Measurements from ENCODE around the gene SCNN1A. TPM values are rescaled to one million over a fixed set of nuclear protein-coding genes. Genes with fewer than 3 reads are reported as not detected.

SCNN1A gene
- total RNA-seq, 2 experiments from 2014 or later, result 0.35 to 1.0 TPM

DNA sequence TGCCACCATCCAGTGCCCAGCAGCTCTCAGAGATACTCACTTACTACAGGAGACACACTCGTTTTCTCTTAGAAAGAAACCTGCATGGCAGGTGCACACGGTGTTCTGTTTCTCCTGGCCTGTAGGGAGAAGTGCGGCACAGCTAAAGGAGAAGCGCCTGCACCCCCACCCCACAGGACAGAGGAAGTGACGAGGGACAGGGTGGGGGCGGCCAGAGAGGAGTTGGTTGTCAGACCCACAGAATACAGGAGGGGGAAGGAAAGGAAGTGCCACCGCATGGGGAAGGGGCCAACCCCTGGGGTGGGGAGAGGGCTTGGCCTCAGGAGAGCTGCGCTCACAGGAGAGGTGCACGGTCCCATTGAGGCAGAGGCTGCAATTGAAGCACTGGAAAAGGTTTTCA lies 42.3 kb downstream of the SCNN1A start:
- no peaks in the 10 kb centered on the region for H4K20me1 ChIP-seq (ENCODE audit: insufficient read depth, low read length)
- no peak for DNase-seq (ENCODE audit: low spot score)
- intact Hi-C loops (cut with micrococcal nuclease; ENCODE audit: unreplicated experiment), result no loop called here

DNA sequence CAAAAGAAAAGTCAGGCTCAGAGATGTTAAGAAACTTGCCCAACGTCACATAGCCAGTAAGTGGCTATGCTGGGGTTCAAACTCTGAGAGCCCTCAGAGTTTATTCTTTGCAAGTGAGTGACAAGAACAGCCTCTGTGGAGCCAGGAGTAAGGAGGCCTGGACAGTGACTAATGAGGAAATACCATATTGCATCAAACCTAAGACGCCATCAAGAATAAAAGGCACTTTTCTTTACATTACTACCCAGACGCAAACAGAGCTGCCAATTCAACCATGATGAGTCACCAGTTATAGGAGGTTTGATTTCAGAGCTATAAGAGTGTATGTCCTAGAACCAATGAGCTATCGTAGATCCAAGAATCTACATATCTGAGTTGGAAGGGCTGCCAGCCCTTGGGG lies 42.9 kb downstream of the SCNN1A start:
- no peak for DNase-seq (ENCODE audit: low spot score)
- Histone ChIP-seq H3K9me3 (ENCODE audit: low read length) (no peaks in the 10 kb centered on the region), H3K79me2 (ENCODE audit: insufficient read depth, low read depth, low read length) (peaks cover 27% of the 10 kb centered on the region; the same call in 1 of the 2 replicates), H4K20me1 (ENCODE audit: insufficient read depth, low read length) (no peaks in the 10 kb centered on the region), H3K36me3 (ENCODE audit: insufficient read depth, low read length) (peaks cover 62% of the 10 kb centered on the region), H3K4me1 (ENCODE audit: insufficient read depth, low read length, poor library complexity, severe bottlenecking) (peaks cover 49% of the 10 kb centered on the region), H3K4me3 (ENCODE audit: low read depth, low read length, poor library complexity, severe bottlenecking) (no peak overlapping the region), H3K9me2 (ENCODE audit: insufficient read depth, low read length) (no peaks in the 10 kb centered on the region), H3K4me2 (ENCODE audit: low read length) (no peak overlapping the region), H3K27ac (ENCODE audit: low read depth, low read length, poor library complexity, severe bottlenecking) (no peak overlapping the region), H2AFZ (ENCODE audit: low read length) (no peak overlapping the region)
- intact Hi-C loops (cut with micrococcal nuclease; ENCODE audit: unreplicated experiment), result no loop called here
- BruUV-seq (replicated peaks), result no TSS peak
- ChIA-PET CTCF (ENCODE audit: unreplicated experiment) (interaction anchor here (0.9 kb wide), 1 partner anchor 38 kb away, joined by 3 read pairs; no protein-coding TSS in a partner anchor), POLR2A (interaction anchor here (0.7 to 1.2 kb wide), 2 partner anchors 10 to 13 kb away, joined by 5 to 6 read pairs; no protein-coding TSS in a partner anchor)
- TF ChIP-seq, protein P1, sequence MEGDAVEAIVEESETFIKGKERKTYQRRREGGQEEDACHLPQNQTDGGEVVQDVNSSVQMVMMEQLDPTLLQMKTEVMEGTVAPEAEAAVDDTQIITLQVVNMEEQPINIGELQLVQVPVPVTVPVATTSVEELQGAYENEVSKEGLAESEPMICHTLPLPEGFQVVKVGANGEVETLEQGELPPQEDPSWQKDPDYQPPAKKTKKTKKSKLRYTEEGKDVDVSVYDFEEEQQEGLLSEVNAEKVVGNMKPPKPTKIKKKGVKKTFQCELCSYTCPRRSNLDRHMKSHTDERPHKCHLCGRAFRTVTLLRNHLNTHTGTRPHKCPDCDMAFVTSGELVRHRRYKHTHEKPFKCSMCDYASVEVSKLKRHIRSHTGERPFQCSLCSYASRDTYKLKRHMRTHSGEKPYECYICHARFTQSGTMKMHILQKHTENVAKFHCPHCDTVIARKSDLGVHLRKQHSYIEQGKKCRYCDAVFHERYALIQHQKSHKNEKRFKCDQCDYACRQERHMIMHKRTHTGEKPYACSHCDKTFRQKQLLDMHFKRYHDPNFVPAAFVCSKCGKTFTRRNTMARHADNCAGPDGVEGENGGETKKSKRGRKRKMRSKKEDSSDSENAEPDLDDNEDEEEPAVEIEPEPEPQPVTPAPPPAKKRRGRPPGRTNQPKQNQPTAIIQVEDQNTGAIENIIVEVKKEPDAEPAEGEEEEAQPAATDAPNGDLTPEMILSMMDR (conservative IDR thresholded peaks at IDR 0.05; ENCODE audit: low read length), result no peak
- TF ChIP-seq EZH2phosphoT487 (IDR thresholded peaks at IDR 0.05; ENCODE audit: borderline replicate concordance, low read depth, low read length), result no peak

More for the DNA sequence above, 42.3 kb downstream of the SCNN1A start:
- CTCF ChIA-PET (ENCODE audit: unreplicated experiment), result interaction anchor here (0.9 kb wide), 1 partner anchor 38 kb away, joined by 3 read pairs; no protein-coding TSS in a partner anchor
- TF ChIP-seq EZH2phosphoT487 (IDR thresholded peaks at IDR 0.05; ENCODE audit: borderline replicate concordance, low read depth, low read length), result no peak
- TF ChIP-seq, protein P1 (conservative IDR thresholded peaks at IDR 0.05; ENCODE audit: low read length), result no peak
- Histone ChIP-seq H3K36me3 (ENCODE audit: insufficient read depth, low read length) (peaks cover 62% of the 10 kb centered on the region), H3K9me3 (ENCODE audit: low read length) (no peaks in the 10 kb centered on the region), H3K4me3 (ENCODE audit: low read depth, low read length, poor library complexity, severe bottlenecking) (no peak overlapping the region), H3K4me1 (ENCODE audit: insufficient read depth, low read length, poor library complexity, severe bottlenecking) (peaks cover 55% of the 10 kb centered on the region), H3K79me2 (ENCODE audit: insufficient read depth, low read depth, low read length) (peaks cover 33% of the 10 kb centered on the region; the same call in 1 of the 2 replicates), H3K27ac (ENCODE audit: low read depth, low read length, poor library complexity, severe bottlenecking) (no peak overlapping the region), H3K4me2 (ENCODE audit: low read length) (no peak overlapping the region), H3K9me2 (ENCODE audit: insufficient read depth, low read length) (no peaks in the 10 kb centered on the region), H2AFZ (ENCODE audit: low read length) (no peak overlapping the region)
- POLR2A ChIA-PET, result interaction anchor here (1.2 kb wide), 1 partner anchor 12 kb away, joined by 5 read pairs; no protein-coding TSS in a partner anchor
- no TSS peak for BruUV-seq (replicated peaks)

DNA sequence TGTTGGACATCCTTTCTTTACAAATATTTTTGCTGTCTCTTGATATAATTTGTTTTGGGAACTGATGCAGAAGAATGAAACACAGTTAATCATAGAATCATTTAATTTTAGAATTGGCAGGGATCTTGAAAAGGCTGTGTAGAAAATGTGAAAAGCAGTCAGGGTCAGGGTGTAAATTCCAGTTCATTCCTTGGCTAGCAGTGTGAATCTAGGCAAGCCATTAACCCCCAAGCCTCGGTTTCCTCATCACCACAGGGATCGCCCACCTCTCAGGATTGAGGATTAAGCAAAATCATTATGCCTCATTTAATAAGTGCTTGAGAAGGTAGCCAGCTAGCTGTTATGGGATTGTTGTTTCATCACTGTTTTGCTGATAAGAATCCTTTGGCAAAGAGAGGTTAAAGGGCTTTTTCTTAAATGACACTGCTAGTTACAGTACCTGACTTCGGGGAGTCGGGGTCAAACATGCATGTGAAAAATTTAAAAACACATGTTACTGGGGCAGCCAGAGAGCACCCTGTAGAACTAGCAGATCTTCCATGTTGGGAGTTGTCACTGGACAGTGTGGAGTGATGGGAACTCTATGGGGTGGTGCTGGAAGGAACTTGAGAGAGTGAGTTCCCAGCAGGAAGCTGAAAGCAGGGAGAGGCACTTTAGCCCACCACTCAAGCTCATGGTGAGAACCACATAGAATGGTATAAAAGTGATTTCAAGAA lies 44.2 kb downstream of the SCNN1A start:
- no peaks in the 10 kb centered on the region for H4K20me1 ChIP-seq (ENCODE audit: insufficient read depth, low read length)
- H3K9me2 ChIP-seq (ENCODE audit: insufficient read depth, low read length), result no peaks in the 10 kb centered on the region
- H3K4me1 ChIP-seq (ENCODE audit: insufficient read depth, low read length, poor library complexity, severe bottlenecking), result peaks cover 36% of the 10 kb centered on the region
- H3K4me2 ChIP-seq (ENCODE audit: low read length), result no peak overlapping the region
- no peak for TF ChIP-seq EZH2phosphoT487 (IDR thresholded peaks at IDR 0.05; ENCODE audit: borderline replicate concordance, low read depth, low read length)
- TF ChIP-seq, protein P1 (conservative IDR thresholded peaks at IDR 0.05; ENCODE audit: low read length), result no peak
- H3K36me3 ChIP-seq (ENCODE audit: insufficient read depth, low read length), result peaks cover 62% of the 10 kb centered on the region
- no TSS peak for BruUV-seq (replicated peaks)
- H3K79me2 ChIP-seq (ENCODE audit: insufficient read depth, low read depth, low read length), result peaks cover 15% of the 10 kb centered on the region; the same call in 1 of the 2 replicates
- H3K27ac ChIP-seq (ENCODE audit: low read depth, low read length, poor library complexity, severe bottlenecking), result no peak overlapping the region
- DNase-seq (ENCODE audit: low spot score), result no peak
- no peak overlapping the region for H2AFZ ChIP-seq (ENCODE audit: low read length)
- CTCF ChIA-PET (ENCODE audit: unreplicated experiment), result interaction anchor here (1.2 kb wide), 1 partner anchor 11 kb away, joined by 7 read pairs; no protein-coding TSS in a partner anchor
- H3K9me3 ChIP-seq (ENCODE audit: low read length), result no peaks in the 10 kb centered on the region
- POLR2A ChIA-PET, result interaction anchor here (0.9 to 1.6 kb wide), 5 partner anchors 11 to 140 kb away, joined by 3 to 4 read pairs (median 3); partner anchors contain the start of gene VAMP1
- H3K4me3 ChIP-seq (ENCODE audit: low read depth, low read length, poor library complexity, severe bottlenecking), result no peak overlapping the region
- intact Hi-C loops (cut with micrococcal nuclease; ENCODE audit: unreplicated experiment), result no loop called here
